GM12878 (cell line): ENCODE measurements around the gene MATN3. TPM values are rescaled to one million over a fixed set of nuclear protein-coding genes. Genes with fewer than 3 reads are reported as not detected.
A peak's percentile ranks its signal among the peaks of the same experiment; 100 is the strongest.

Experiments used
- ATAC-seq: fragments of 200-7000 bp; cut with Tn5 transposase; 3 replicates; pipeline ENCODE4 v1.9.1; 2020; ENCODE audit warnings: mild to moderate bottlenecking, moderate library complexity
- BruUV-seq: library from RNA; stranded (reverse); fragments of 400-500 nt; replicated peaks from 2 replicates; lab custom pipeline; 2021; lab: Mats Ljungman, UMichigan
- CTCF ChIA-PET: fragments of 300-600 bp; sonication (Branson Sonifier 250); formaldehyde crosslinking; extraction: SDS; loops from one replicate; lab custom pipeline; 2021; ENCODE audit warnings: inconsistent platforms; lab: Yijun Ruan, JAX
- POLR2A ChIA-PET: fragments of 350-600 bp; formaldehyde crosslinking; extraction: SDS; loops from one replicate; lab custom pipeline; 2021; ENCODE audit warnings: inconsistent platforms; lab: Charles Lee
- RAD21 ChIA-PET: fragments of 300-600 bp; sonication (Branson Sonifier 250); formaldehyde crosslinking; loops from one replicate; lab custom pipeline; 2023; ENCODE audit warnings: antibody characterized with exemption; ENCODE audit not compliant: unreplicated experiment; lab: Charles Lee
- SMC1A ChIA-PET: fragments of 300-600 bp; sonication (Branson Sonifier 250); formaldehyde crosslinking; loops from one replicate; lab custom pipeline; 2023; ENCODE audit not compliant: unreplicated experiment, uncharacterized antibody; lab: Charles Lee
- DNase-seq: peaks from one replicate; pipeline ENCODE4 v3.0.0-alpha.2; 2011; ENCODE audit warnings: low read depth, low spot score
- FAIRE-seq: peaks from 3 replicates; lab custom pipeline; 2011; peaks lifted over from hg19 to GRCh38; lab: Jason Lieb, UNC
- H2AFZ ChIP-seq: 2 replicates; pipeline ENCODE4 v1.6.0; 2011; ENCODE audit warnings: low read depth, low read length, control low read depth; ENCODE audit not compliant: control insufficient read depth
- H3K27ac ChIP-seq: 2 replicates; pipeline ENCODE4 v1.5.1; 2011; ENCODE audit warnings: control low read depth; ENCODE audit not compliant: control insufficient read depth, insufficient read depth
- H3K27me3 ChIP-seq, 2 experiments: replicated peaks in 1 of 2; 2 replicates each; pipeline versions ENCODE4 v1.6.0 to v1.6.1; 2011; ENCODE audit warnings: low read length in 1 of 2; ENCODE audit not compliant: control insufficient read depth in 2 of 2, insufficient read depth in 2 of 2
- H3K36me3 ChIP-seq, 2 experiments: 2 replicates each; pipeline ENCODE4 v1.5.1; 2011; ENCODE audit warnings: low read length in 1 of 2; ENCODE audit not compliant: control insufficient read depth in 2 of 2, insufficient read depth in 2 of 2
- H3K4me1 ChIP-seq: 2 replicates; pipeline ENCODE4 v1.6.1; 2011; ENCODE audit warnings: mild to moderate bottlenecking, low read length, moderate library complexity, mixed read lengths; ENCODE audit not compliant: control insufficient read depth, insufficient read depth
- H3K4me2 ChIP-seq: 2 replicates; pipeline ENCODE4 v1.6.0; 2011; ENCODE audit warnings: control low read depth; ENCODE audit not compliant: control insufficient read depth, insufficient read depth
- H3K4me3 ChIP-seq: fragments of 200-600 bp; sonication (generic); 2 replicates; pipeline ENCODE4 v1.5.1; 2016
- H3K79me2 ChIP-seq: 2 replicates; pipeline ENCODE4 v1.6.0; 2011; ENCODE audit warnings: low read length; ENCODE audit not compliant: control insufficient read depth, insufficient read depth
- H3K9ac ChIP-seq: 2 replicates; pipeline ENCODE4 v1.8.0; 2011; ENCODE audit warnings: low read length, control low read depth, mixed read lengths; ENCODE audit not compliant: control insufficient read depth, insufficient read depth
- H3K9me3 ChIP-seq: replicated peaks from 3 replicates; pipeline ENCODE4 v1.5.1; 2011; ENCODE audit warnings: mild to moderate bottlenecking, low read length; ENCODE audit not compliant: control insufficient read depth, insufficient read depth
- H4K20me1 ChIP-seq: 2 replicates; pipeline ENCODE4 v1.6.0; 2011; ENCODE audit not compliant: control insufficient read depth, insufficient read depth
- BCL3 ChIP-seq: IDR thresholded peaks from 2 replicates; pipeline ENCODE4 v1.6.1; 2011; ENCODE audit warnings: borderline replicate concordance, low read depth, mild to moderate bottlenecking, moderate library complexity, low read length; ENCODE audit not compliant: insufficient read depth, poor library complexity, severe bottlenecking
- CREB1 ChIP-seq: IDR thresholded peaks from 2 replicates; pipeline ENCODE4 v1.6.1; 2012; ENCODE audit warnings: low read depth, mild to moderate bottlenecking, inconsistent platforms
- HDGF ChIP-seq: fragments of 450-650 bp; IDR thresholded peaks from 2 replicates; pipeline ENCODE4 v1.6.1; 2016; ENCODE audit warnings: antibody characterized with exemption
- HSF1 ChIP-seq: fragments of 150-350 bp; IDR thresholded peaks from 2 replicates; pipeline ENCODE4 v1.6.1; 2014; ENCODE audit warnings: mild to moderate bottlenecking, low read depth, low read length
- PAX8 ChIP-seq: fragments of 450-650 bp; IDR thresholded peaks from 2 replicates; pipeline ENCODE4 v1.6.1; 2017; ENCODE audit warnings: mild to moderate bottlenecking, moderate library complexity
- RUNX3 ChIP-seq: IDR thresholded peaks from 2 replicates; pipeline ENCODE4 v1.6.1; 2012; ENCODE audit warnings: low read length, inconsistent platforms
- SIN3A ChIP-seq: IDR thresholded peaks from 2 replicates; pipeline ENCODE4 v1.6.1; 2012; ENCODE audit warnings: low read depth, low read length, improper control_type of control experiment
- SMC3 ChIP-seq: IDR thresholded peaks from 2 replicates; pipeline ENCODE4 v1.6.1; 2011; ENCODE audit warnings: low read length, improper control_type of control experiment, borderline replicate concordance
- SREBF1 ChIP-seq: IDR thresholded peaks from 2 replicates; pipeline ENCODE4 v1.6.1; 2012; ENCODE audit warnings: mild to moderate bottlenecking, low read length
- SUPT20H ChIP-seq: IDR thresholded peaks from 2 replicates; pipeline ENCODE4 v1.6.1; 2011; ENCODE audit warnings: low read depth, mild to moderate bottlenecking, low read length, moderate library complexity, borderline replicate concordance; ENCODE audit not compliant: control insufficient read depth
- TBL1XR1 ChIP-seq: IDR thresholded peaks from 2 replicates; pipeline ENCODE4 v1.6.1; 2012; ENCODE audit warnings: low read depth, low read length, improper control_type of control experiment
- WRNIP1 ChIP-seq: IDR thresholded peaks from 2 replicates; pipeline ENCODE4 v1.6.1; 2011; ENCODE audit warnings: low read depth, low read length, improper control_type of control experiment, borderline replicate concordance
- YBX1 ChIP-seq: fragments of 450-650 bp; IDR thresholded peaks from 2 replicates; pipeline ENCODE4 v1.6.1; 2016; ENCODE audit warnings: antibody characterized with exemption
- YY1 ChIP-seq: IDR thresholded peaks from 2 replicates; pipeline ENCODE4 v1.6.1; 2011; ENCODE audit warnings: low read depth, mild to moderate bottlenecking, low read length
- ZBTB33 ChIP-seq: fragments of 450-650 bp; IDR thresholded peaks from 2 replicates; pipeline ENCODE4 v1.6.1; 2017; ENCODE audit warnings: mild to moderate bottlenecking
- ZNF384 ChIP-seq: IDR thresholded peaks from 2 replicates; pipeline ENCODE4 v1.6.1; 2012; ENCODE audit warnings: low read depth, mild to moderate bottlenecking, low read length, improper control_type of control experiment, borderline replicate concordance
- ZZZ3 ChIP-seq: IDR thresholded peaks from 2 replicates; pipeline ENCODE4 v1.6.1; 2011; ENCODE audit warnings: low read depth; ENCODE audit not compliant: control insufficient read depth, insufficient read length
- in situ Hi-C: fragments of 300-500 bp; cut with MboI; formaldehyde crosslinking; loops from 9 replicates; pipeline ENCODE4 v1.14.3; 2018; ENCODE audit warnings: mixed read lengths
- intact Hi-C: fragments of 100-400 bp; cut with micrococcal nuclease; formaldehyde crosslinking; loops from one replicate; pipeline ENCODE4 v1.14.2; 2022; ENCODE audit not compliant: unreplicated experiment
- polyA plus RNA-seq, 11 experiments: library from polyadenylated mRNA; depleted of rRNA in 4 of 11; unstranded in 6 of 11; stranded (reverse) in 5 of 11; fragments of >200 nt; fragmentation: Nextera tagmentation in 4 of 11; fragmentation: Illumina TruSeq in 1 of 11; extraction: Ambion mirVana in 4 of 11; extraction: Trizol in 1 of 11; gene quantifications; 1 replicate in 1 of 11; 2 replicates in 10 of 11; pipeline versions ENCODE4 v1.2.1 to v1.2.3, GENCODE V29; 2011 to 2016; ENCODE audit warnings: inconsistent platforms in 2 of 11, missing spikeins in 2 of 11, low read depth in 1 of 11
- total RNA-seq, 4 experiments: library from RNA; depleted of rRNA in 3 of 4; stranded (reverse); fragments of >200 nt in 3 of 4; fragmentation: Illumina TruSeq in 1 of 4; extraction: Trizol in 1 of 4; gene quantifications; 2 replicates each; pipeline versions ENCODE4 v1.2.1 to v1.2.3, GENCODE V29; 2013 to 2021

The MATN3 gene
- total and polyA plus RNA-seq, 10 of the 15 experiments (the other 5 are each of a cell fraction or from before 2014, with no cell fraction given), result 0.09 TPM; not detected in 9

GRCh38 chr2:19943189-19943588, 69.3 kb downstream of the MATN3 start (continued):
- TF ChIP-seq HSF1 (no peak), SUPT20H (no peak), TBL1XR1 (no peak)

- RAD21 ChIA-PET, result no interaction called here
- in situ Hi-C loops (no loop called here), intact Hi-C loops (no loop called here)
- TF ChIP-seq ZNF384, result no peak
- TF ChIP-seq ZZZ3, result no peak
- no peak for TF ChIP-seq WRNIP1
- TF ChIP-seq SREBF1, result no peak
- TF ChIP-seq SMC3, result no peak
- no peak for TF ChIP-seq BCL3
- no peak for TF ChIP-seq CREB1
- TF ChIP-seq YY1, result no peak
- TF ChIP-seq YBX1, result no peak
- TF ChIP-seq SUPT20H, result no peak
- TF ChIP-seq PAX8, result no peak
- no peak for TF ChIP-seq ZBTB33
- TF ChIP-seq RUNX3, result no peak
- no peak for TF ChIP-seq HDGF
- TF ChIP-seq SIN3A, result no peak
- Histone ChIP-seq H3K4me3 (no peak overlapping the region), H3K4me1 (no peaks in the 10 kb centered on the region), H3K9ac (no peak overlapping the region), H2AFZ (no peak overlapping the region), H3K4me2 (no peak overlapping the region), H3K27me3 (no peaks in the 10 kb centered on the region), H4K20me1 (no peaks in the 10 kb centered on the region), H3K36me3 (no peaks in the 10 kb centered on the region), H3K27ac (no peak overlapping the region), H3K79me2 (no peaks in the 10 kb centered on the region), H3K9me3 (no peaks in the 10 kb centered on the region)
- no peak for DNase-seq
- CTCF ChIA-PET, result interaction anchor here (0.8 to 1.7 kb wide), 6 partner anchors 9 to 158 kb away, joined by 3 to 6 read pairs (median 4); no protein-coding TSS in a partner anchor
- peak; percentile 38 for FAIRE-seq
- BruUV-seq, result no TSS peak
- ATAC-seq, result no peak
- SMC1A ChIA-PET, result interaction anchor here (0.7 to 2.7 kb wide), 5 partner anchors 9 to 1836 kb away, joined by 3 to 9 read pairs (median 4); no protein-coding TSS in a partner anchor
- POLR2A ChIA-PET, result no interaction called here
Measured at GRCh38 chr2:19942199-19942598, 70.3 kb downstream of the MATN3 start.
